ENCODE data around the gene KCNK1. TPM values are rescaled to one million over a fixed set of nuclear protein-coding genes. Genes with fewer than 3 reads are reported as not detected.

Gene KCNK1
- total RNA-seq, 1 experiment from 2014 or later: 24.3 TPM

DNA sequence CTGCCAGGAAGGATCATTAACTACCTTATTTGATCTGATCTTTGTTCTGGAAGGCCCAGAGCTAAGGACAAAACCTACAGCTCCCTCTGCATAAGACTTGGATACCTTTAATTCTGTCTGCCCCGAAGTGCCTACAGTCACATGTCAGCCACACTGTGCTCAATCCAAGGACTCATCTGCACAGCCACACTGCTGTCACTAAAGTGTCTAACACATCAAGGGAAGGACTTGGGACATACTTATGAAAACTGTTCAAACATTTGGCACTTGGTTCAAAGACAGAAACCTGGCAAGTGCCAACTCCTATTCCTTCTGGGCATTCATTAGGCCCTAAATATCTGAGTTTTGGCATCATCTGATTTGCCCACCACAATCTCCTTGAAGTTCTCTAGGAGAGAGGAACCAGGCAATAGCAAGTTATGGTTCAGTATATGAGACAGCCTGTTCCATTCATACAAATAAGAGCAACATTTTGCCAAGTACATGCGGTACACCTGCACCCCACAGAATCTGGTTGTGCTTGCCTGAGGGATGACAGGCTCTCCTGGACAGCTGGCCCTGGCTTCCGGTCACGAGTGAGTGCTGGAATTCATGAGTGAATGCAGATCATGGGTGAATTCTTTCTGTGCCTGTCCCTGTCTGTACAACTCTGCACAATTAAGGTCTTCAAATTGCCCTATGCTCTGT, 105.9 kb downstream of the KCNK1 start:
- no TSS peak for BruUV-seq (replicated peaks)
- POLR2A ChIA-PET: interaction anchor here (0.6 to 5.6 kb wide), 7 partner anchors 13 to 377 kb away, joined by 3 to 45 read pairs (median 3); partner anchors contain the start of gene KCNK1
- H3K9me3 Mint-ChIP-seq (ENCODE audit: unreplicated experiment): no peaks in the 10 kb centered on the region
- no peak for TF ChIP-seq CTCF (IDR thresholded peaks at IDR 0.05; ENCODE audit: unreplicated experiment)
- CTCF ChIA-PET: interaction anchor here (0.6 to 2.6 kb wide), 4 partner anchors 10 to 452 kb away, joined by 3 to 11 read pairs (median 3); no protein-coding TSS in a partner anchor
- no peaks in the 10 kb centered on the region for H3K27me3 Mint-ChIP-seq (ENCODE audit: insufficient read depth, unreplicated experiment)
- intact Hi-C loops (cut with micrococcal nuclease): loop anchor here (1.0 to 5.0 kb wide), 2 partner anchors 12 to 107 kb away; partner anchors contain the start of gene KCNK1
- no peak for DNase-seq (ENCODE audit: unreplicated experiment)
- H3K36me3 Mint-ChIP-seq (ENCODE audit: insufficient read depth, unreplicated experiment): no peaks in the 10 kb centered on the region
- peaks cover 32% of the 10 kb centered on the region for H3K4me1 Mint-ChIP-seq (ENCODE audit: insufficient read depth, unreplicated experiment)
- H3K4me3 Mint-ChIP-seq (ENCODE audit: unreplicated experiment): no peak overlapping the region
- no peak overlapping the region for H3K27ac Mint-ChIP-seq (ENCODE audit: low read depth, unreplicated experiment)

DNA sequence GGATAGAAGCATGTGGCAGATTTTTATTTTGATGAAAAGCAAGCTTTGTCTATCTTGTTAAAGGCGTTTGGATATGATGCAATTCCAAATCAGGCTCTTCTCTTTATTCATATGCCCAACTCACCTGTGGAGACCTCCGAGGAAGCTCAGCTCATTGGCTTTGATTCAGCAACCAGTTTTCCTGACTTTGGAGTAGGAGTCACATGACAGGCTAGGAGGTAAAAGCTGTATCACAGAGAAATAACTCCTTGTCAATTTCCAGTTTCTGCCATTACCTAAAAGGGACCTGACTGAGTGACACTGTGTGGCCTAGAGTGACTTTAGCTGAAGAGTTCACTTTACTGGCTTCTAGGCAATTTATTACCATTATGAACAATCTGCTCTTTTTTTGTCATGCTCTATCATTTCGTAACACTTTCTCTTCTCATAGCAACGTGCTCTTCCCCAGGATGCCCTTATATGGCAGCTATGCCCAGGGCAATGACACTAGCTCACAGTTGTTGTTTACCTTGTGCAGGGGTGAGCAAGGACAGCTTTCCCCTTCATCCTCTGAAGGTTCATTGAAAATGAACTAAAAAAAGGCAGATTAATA, 107.2 kb downstream of the KCNK1 start:
- BruUV-seq (replicated peaks): no TSS peak
- Mint-ChIP-seq H3K27me3 (ENCODE audit: insufficient read depth, unreplicated experiment) (no peaks in the 10 kb centered on the region), H3K4me1 (ENCODE audit: insufficient read depth, unreplicated experiment) (peaks cover 32% of the 10 kb centered on the region), H3K4me3 (ENCODE audit: unreplicated experiment) (no peak overlapping the region), H3K36me3 (ENCODE audit: insufficient read depth, unreplicated experiment) (no peaks in the 10 kb centered on the region), H3K9me3 (ENCODE audit: unreplicated experiment) (no peaks in the 10 kb centered on the region), H3K27ac (ENCODE audit: low read depth, unreplicated experiment) (peak overlapping the region; percentile 22)
- DNase-seq (ENCODE audit: unreplicated experiment): peak; percentile 84
- POLR2A ChIA-PET: interaction anchor here (0.6 to 5.6 kb wide), 14 partner anchors 11 to 280 kb away, joined by 3 to 45 read pairs (median 4); partner anchors contain the start of gene KCNK1
- no peak for TF ChIP-seq CTCF (IDR thresholded peaks at IDR 0.05; ENCODE audit: unreplicated experiment)
- CTCF ChIA-PET: interaction anchor here (0.6 to 2.6 kb wide), 10 partner anchors 11 to 547 kb away, joined by 3 to 11 read pairs (median 4); no protein-coding TSS in a partner anchor
- intact Hi-C loops (cut with micrococcal nuclease): loop anchor here (5.0 kb wide), 1 partner anchor 109 kb away; the partner anchor contains the start of gene KCNK1

Small RNA genes within 50 kb of the gene (microRNA-seq; reads per million reads assigned to microRNA genes)
- gene MIR4427: not detected
